ENCODE measurements around the gene GPRIN1.
A peak's percentile ranks its signal among the peaks of the same experiment; 100 is the strongest.

The GPRIN1 gene

GRCh38 chr5:176614805-176615478 is 5.0 kb upstream of the GPRIN1 start:
- H3K36me3 ChIP-seq (ENCODE audit: control insufficient read depth in 5 of 5, insufficient read depth in 5 of 5, low read length in 5 of 5), result no peaks in the 10 kb centered on the region
- H3K4me3 ChIP-seq (ENCODE audit: low read depth in 1 of 5, low read length in 5 of 5), result no peak overlapping the region
- H3K4me1 ChIP-seq (ENCODE audit: control insufficient read depth in 5 of 5, insufficient read depth in 5 of 5, low read length in 5 of 5), result peaks cover 0 to 16% (median 13%) of the 10 kb centered on the region in 5 donors
- H3K9me3 ChIP-seq (ENCODE audit: control insufficient read depth in 5 of 5, low read length in 5 of 5), result peaks cover 0 to 2% (median 0%) of the 10 kb centered on the region in 5 donors
- peaks cover 27 to 48% (median 45%) of the 10 kb centered on the region in 5 donors for H3K27me3 ChIP-seq (ENCODE audit: control insufficient read depth in 5 of 5, insufficient read depth in 4 of 5, low read length in 5 of 5)
- no peak overlapping the region for H3K9ac ChIP-seq (ENCODE audit: low read length in 5 of 5)
- no peak overlapping the region for H3K27ac ChIP-seq (ENCODE audit: low read depth, low read length)

GRCh38 chr5:176612855-176613254 is 2.9 kb upstream of the GPRIN1 start:
- H3K27ac ChIP-seq (ENCODE audit: low read depth, low read length), result no peak overlapping the region
- peaks cover 13 to 40% (median 31%) of the 10 kb centered on the region in 5 donors for H3K27me3 ChIP-seq (ENCODE audit: control insufficient read depth in 5 of 5, insufficient read depth in 4 of 5, low read length in 5 of 5)
- H3K9ac ChIP-seq (ENCODE audit: low read length in 5 of 5), result no peak overlapping the region
- H3K36me3 ChIP-seq (ENCODE audit: control insufficient read depth in 5 of 5, insufficient read depth in 5 of 5, low read length in 5 of 5), result no peaks in the 10 kb centered on the region
- peaks cover 0 to 10% (median 8%) of the 10 kb centered on the region in 5 donors for H3K4me1 ChIP-seq (ENCODE audit: control insufficient read depth in 5 of 5, insufficient read depth in 5 of 5, low read length in 5 of 5)
- no peaks in the 10 kb centered on the region for H3K9me3 ChIP-seq (ENCODE audit: control insufficient read depth in 5 of 5, low read length in 5 of 5)
- no peak overlapping the region for H3K4me3 ChIP-seq (ENCODE audit: low read depth in 1 of 5, low read length in 5 of 5)

- H3K4me1 ChIP-seq (ENCODE audit: control insufficient read depth in 5 of 5, insufficient read depth in 5 of 5, low read length in 5 of 5), result peaks cover 0 to 10% (median 8%) of the 10 kb centered on the region in 5 donors
- no peak overlapping the region for H3K4me3 ChIP-seq (ENCODE audit: low read depth in 1 of 5, low read length in 5 of 5)
- H3K36me3 ChIP-seq (ENCODE audit: control insufficient read depth in 5 of 5, insufficient read depth in 5 of 5, low read length in 5 of 5), result no peaks in the 10 kb centered on the region
- no peak overlapping the region for H3K9ac ChIP-seq (ENCODE audit: low read length in 5 of 5)
- H3K27ac ChIP-seq (ENCODE audit: low read depth, low read length), result no peak overlapping the region
- H3K27me3 ChIP-seq (ENCODE audit: control insufficient read depth in 5 of 5, insufficient read depth in 4 of 5, low read length in 5 of 5), result peaks cover 8 to 33% (median 23%) of the 10 kb centered on the region in 5 donors
- H3K9me3 ChIP-seq (ENCODE audit: control insufficient read depth in 5 of 5, low read length in 5 of 5), result no peaks in the 10 kb centered on the region
Observed at GRCh38 chr5:176612008-176612407, 2.1 kb upstream of the GPRIN1 start.

GRCh38 chr5:176611435-176611834 is 1.5 kb upstream of the GPRIN1 start:
- Histone ChIP-seq H3K9ac (ENCODE audit: low read length in 5 of 5) (no peak overlapping the region), H3K27me3 (ENCODE audit: control insufficient read depth in 5 of 5, insufficient read depth in 4 of 5, low read length in 5 of 5) (peaks cover 6 to 32% (median 18%) of the 10 kb centered on the region in 5 donors), H3K4me1 (ENCODE audit: control insufficient read depth in 5 of 5, insufficient read depth in 5 of 5, low read length in 5 of 5) (peaks cover 0 to 10% (median 8%) of the 10 kb centered on the region in 5 donors), H3K36me3 (ENCODE audit: control insufficient read depth in 5 of 5, insufficient read depth in 5 of 5, low read length in 5 of 5) (no peaks in the 10 kb centered on the region), H3K9me3 (ENCODE audit: control insufficient read depth in 5 of 5, low read length in 5 of 5) (no peaks in the 10 kb centered on the region), H3K4me3 (ENCODE audit: low read depth in 1 of 5, low read length in 5 of 5) (no peak overlapping the region), H3K27ac (ENCODE audit: low read depth, low read length) (no peak overlapping the region)

GRCh38 chr5:176610435-176610773 is 448 bp upstream of the GPRIN1 start:
- peaks cover 0 to 10% (median 8%) of the 10 kb centered on the region in 5 donors for H3K4me1 ChIP-seq (ENCODE audit: control insufficient read depth in 5 of 5, insufficient read depth in 5 of 5, low read length in 5 of 5)
- no peaks in the 10 kb centered on the region for H3K36me3 ChIP-seq (ENCODE audit: control insufficient read depth in 5 of 5, insufficient read depth in 5 of 5, low read length in 5 of 5)
- peaks cover 6 to 28% (median 11%) of the 10 kb centered on the region in 5 donors for H3K27me3 ChIP-seq (ENCODE audit: control insufficient read depth in 5 of 5, insufficient read depth in 4 of 5, low read length in 5 of 5)
- no peaks in the 10 kb centered on the region for H3K9me3 ChIP-seq (ENCODE audit: control insufficient read depth in 5 of 5, low read length in 5 of 5)
- peak overlapping the region in 4 of 5 donors; percentile 48 to 63 (median 62) for H3K4me3 ChIP-seq (ENCODE audit: low read depth in 1 of 5, low read length in 5 of 5)
- no peak overlapping the region for H3K9ac ChIP-seq (ENCODE audit: low read length in 5 of 5)
- no peak overlapping the region for H3K27ac ChIP-seq (ENCODE audit: low read depth, low read length)

GRCh38 chr5:176608937-176609723 is 826 bp downstream of the GPRIN1 start:
- Histone ChIP-seq H3K27ac (ENCODE audit: low read depth, low read length) (no peak overlapping the region), H3K9me3 (ENCODE audit: control insufficient read depth in 5 of 5, low read length in 5 of 5) (no peaks in the 10 kb centered on the region), H3K4me1 (ENCODE audit: control insufficient read depth in 5 of 5, insufficient read depth in 5 of 5, low read length in 5 of 5) (peaks cover 0 to 10% (median 8%) of the 10 kb centered on the region in 5 donors), H3K27me3 (ENCODE audit: control insufficient read depth in 5 of 5, insufficient read depth in 4 of 5, low read length in 5 of 5) (peaks cover 6 to 24% (median 11%) of the 10 kb centered on the region in 5 donors), H3K9ac (ENCODE audit: low read length in 5 of 5) (no peak overlapping the region), H3K36me3 (ENCODE audit: control insufficient read depth in 5 of 5, insufficient read depth in 5 of 5, low read length in 5 of 5) (no peaks in the 10 kb centered on the region), H3K4me3 (ENCODE audit: low read depth in 1 of 5, low read length in 5 of 5) (peak overlapping the region; percentile 15 to 63 (median 43))

GRCh38 chr5:176608142-176608705 is 1.7 kb downstream of the GPRIN1 start:
- H3K4me3 ChIP-seq (ENCODE audit: low read depth in 1 of 5, low read length in 5 of 5), result no peak overlapping the region
- H3K4me1 ChIP-seq (ENCODE audit: control insufficient read depth in 5 of 5, insufficient read depth in 5 of 5, low read length in 5 of 5), result peaks cover 0 to 10% (median 8%) of the 10 kb centered on the region in 5 donors
- H3K27me3 ChIP-seq (ENCODE audit: control insufficient read depth in 5 of 5, insufficient read depth in 4 of 5, low read length in 5 of 5), result peaks cover 6 to 20% (median 7%) of the 10 kb centered on the region in 5 donors
- H3K36me3 ChIP-seq (ENCODE audit: control insufficient read depth in 5 of 5, insufficient read depth in 5 of 5, low read length in 5 of 5), result no peaks in the 10 kb centered on the region
- no peak overlapping the region for H3K27ac ChIP-seq (ENCODE audit: low read depth, low read length)
- no peaks in the 10 kb centered on the region for H3K9me3 ChIP-seq (ENCODE audit: control insufficient read depth in 5 of 5, low read length in 5 of 5)
- peak overlapping the region in 1 of 5 donors; percentile 5 for H3K9ac ChIP-seq (ENCODE audit: low read length in 5 of 5)

- peaks cover 0 to 10% (median 8%) of the 10 kb centered on the region in 5 donors for H3K4me1 ChIP-seq (ENCODE audit: control insufficient read depth in 5 of 5, insufficient read depth in 5 of 5, low read length in 5 of 5)
- no peak overlapping the region for H3K27ac ChIP-seq (ENCODE audit: low read depth, low read length)
- no peak overlapping the region for H3K9ac ChIP-seq (ENCODE audit: low read length in 5 of 5)
- H3K27me3 ChIP-seq (ENCODE audit: control insufficient read depth in 5 of 5, insufficient read depth in 4 of 5, low read length in 5 of 5), result peaks cover 6 to 13% (median 9%) of the 10 kb centered on the region in 5 donors
- no peak overlapping the region for H3K4me3 ChIP-seq (ENCODE audit: low read depth in 1 of 5, low read length in 5 of 5)
- H3K9me3 ChIP-seq (ENCODE audit: control insufficient read depth in 5 of 5, low read length in 5 of 5), result no peaks in the 10 kb centered on the region
- no peaks in the 10 kb centered on the region for H3K36me3 ChIP-seq (ENCODE audit: control insufficient read depth in 5 of 5, insufficient read depth in 5 of 5, low read length in 5 of 5)
Observed at GRCh38 chr5:176606875-176607274, 3.1 kb downstream of the GPRIN1 start.

GRCh38 chr5:176606032-176606431 is 3.9 kb downstream of the GPRIN1 start:
- H3K4me1 ChIP-seq (ENCODE audit: control insufficient read depth in 5 of 5, insufficient read depth in 5 of 5, low read length in 5 of 5), result peaks cover 0 to 10% (median 8%) of the 10 kb centered on the region in 5 donors
- no peaks in the 10 kb centered on the region for H3K36me3 ChIP-seq (ENCODE audit: control insufficient read depth in 5 of 5, insufficient read depth in 5 of 5, low read length in 5 of 5)
- H3K4me3 ChIP-seq (ENCODE audit: low read depth in 1 of 5, low read length in 5 of 5), result no peak overlapping the region
- no peak overlapping the region for H3K27ac ChIP-seq (ENCODE audit: low read depth, low read length)
- no peaks in the 10 kb centered on the region for H3K9me3 ChIP-seq (ENCODE audit: control insufficient read depth in 5 of 5, low read length in 5 of 5)
- peaks cover 6 to 13% (median 9%) of the 10 kb centered on the region in 5 donors for H3K27me3 ChIP-seq (ENCODE audit: control insufficient read depth in 5 of 5, insufficient read depth in 4 of 5, low read length in 5 of 5)
- no peak overlapping the region for H3K9ac ChIP-seq (ENCODE audit: low read length in 5 of 5)

- H3K9ac ChIP-seq (ENCODE audit: low read length in 5 of 5), result no peak overlapping the region
- H3K36me3 ChIP-seq (ENCODE audit: control insufficient read depth in 5 of 5, insufficient read depth in 5 of 5, low read length in 5 of 5), result no peaks in the 10 kb centered on the region
- H3K27me3 ChIP-seq (ENCODE audit: control insufficient read depth in 5 of 5, insufficient read depth in 4 of 5, low read length in 5 of 5), result peaks cover 0 to 12% (median 6%) of the 10 kb centered on the region in 5 donors
- no peaks in the 10 kb centered on the region for H3K4me1 ChIP-seq (ENCODE audit: control insufficient read depth in 5 of 5, insufficient read depth in 5 of 5, low read length in 5 of 5)
- H3K27ac ChIP-seq (ENCODE audit: low read depth, low read length), result no peak overlapping the region
- H3K4me3 ChIP-seq (ENCODE audit: low read depth in 1 of 5, low read length in 5 of 5), result no peak overlapping the region
- H3K9me3 ChIP-seq (ENCODE audit: control insufficient read depth in 5 of 5, low read length in 5 of 5), result no peaks in the 10 kb centered on the region
Observed at GRCh38 chr5:176603091-176603490, 6.9 kb downstream of the GPRIN1 start.
